PC-9 (cell line): ENCODE data around the gene ST6GALNAC3.

Experiments used
- CTCF ChIP-seq: fragments of 200-600 bp; sonication (generic); conservative IDR thresholded peaks from 2 replicates; pipeline ENCODE4 v1.6.1; 2017; ENCODE audit warnings: mixed run types, antibody characterized with exemption, mild to moderate bottlenecking, moderate library complexity
- EZH2 ChIP-seq: fragments of 200-600 bp; sonication (generic); IDR thresholded peaks from 2 replicates; pipeline ENCODE4 v1.8.0; 2017; ENCODE audit warnings: antibody characterized with exemption, low read depth

- no peak for TF ChIP-seq CTCF
- no peak for TF ChIP-seq EZH2
Measured at GRCh38 chr1:76425201-76426145, 350.9 kb downstream of the ST6GALNAC3 start.
